SK-N-SH (cell line): Measurements from ENCODE around the gene ZNF613. TPM values are rescaled to one million over a fixed set of nuclear protein-coding genes. Genes with fewer than 3 reads are reported as not detected.
"Not testable (repeated sequence)": the region's sequence is repeated elsewhere in the genome, so short reads cannot be mapped to it uniquely, and the experiment has no call there.

Experiments
- CTCF ChIA-PET: fragments of 300-600, 350-600 bp; formaldehyde crosslinking; extraction: SDS; loops from one replicate; lab custom pipeline; 2021; lab: Yijun Ruan, JAX
- POLR2A ChIA-PET: fragments of 350-600 bp; sonication (Branson Sonifier 250); formaldehyde crosslinking; extraction: SDS; loops from one replicate; lab custom pipeline; 2020; ENCODE audit warnings: antibody characterized with exemption, inconsistent platforms; lab: Yijun Ruan, JAX
- DNase-seq: peaks from one replicate; pipeline ENCODE4 v3.0.0; 2012
- H2AFZ ChIP-seq: fragments of 200-600 bp; sonication (generic); 2 replicates; pipeline ENCODE4 v1.8.1; 2016; ENCODE audit warnings: antibody characterized with exemption, mild to moderate bottlenecking, low read depth
- H3F3A ChIP-seq: fragments of 200-600 bp; sonication (generic); replicated peaks from 2 replicates; pipeline ENCODE3; 2016; ENCODE audit warnings: antibody characterized with exemption, mild to moderate bottlenecking; ENCODE audit not compliant: insufficient read depth
- H3K27ac ChIP-seq, 2 experiments: fragments of 200-500 bp in 1 of 2; fragments of 200-600 bp in 1 of 2; sonication (Bioruptor generic) in 1 of 2; sonication (generic), shearing (Covaris generic) in 1 of 2; 2 replicates each; pipeline versions ENCODE4 v1.5.1 to v1.6.1; 2014 to 2016; ENCODE audit warnings: low read depth in 2 of 2, inconsistent platforms in 1 of 2, low read length in 1 of 2, mild to moderate bottlenecking in 1 of 2, mixed read lengths in 1 of 2
- H3K27me3 ChIP-seq: fragments of 200-600 bp; sonication (generic), shearing (Covaris generic); 2 replicates; pipeline ENCODE4 v1.6.1; 2016; ENCODE audit warnings: mixed run types; ENCODE audit not compliant: insufficient read depth
- H3K36me3 ChIP-seq, 2 experiments: fragments of 200-500 bp in 1 of 2; fragments of 200-600 bp in 1 of 2; sonication (Bioruptor generic) in 1 of 2; sonication (generic) in 1 of 2; replicated peaks in 1 of 2; 2 replicates each; pipeline versions ENCODE3 to v1.5.1; 2014 to 2016; ENCODE audit warnings: low read length in 1 of 2, mild to moderate bottlenecking in 1 of 2; ENCODE audit not compliant: insufficient read depth in 2 of 2, control insufficient read depth in 1 of 2
- H3K4me1 ChIP-seq, 2 experiments: fragments of 200-500 bp in 1 of 2; fragments of 200-600 bp in 1 of 2; sonication (Bioruptor generic) in 1 of 2; sonication (generic), shearing (Covaris generic) in 1 of 2; 2 replicates each; pipeline versions ENCODE4 v1.5.1 to v1.6.1; 2014 to 2016; ENCODE audit warnings: low read depth in 1 of 2, low read length in 1 of 2, mixed run types in 1 of 2; ENCODE audit not compliant: insufficient read depth in 2 of 2, control insufficient read depth in 1 of 2
- H3K4me2 ChIP-seq: fragments of 200-600 bp; sonication (generic), shearing (Covaris generic); 2 replicates; pipeline ENCODE4 v1.6.1; 2017; ENCODE audit warnings: mixed run types
- H3K4me3 ChIP-seq, 2 experiments: fragments of 200-500 bp in 1 of 2; fragments of 200-600 bp in 1 of 2; sonication (Bioruptor generic) in 1 of 2; sonication (generic), shearing (Covaris generic) in 1 of 2; 2 replicates each; pipeline versions ENCODE4 v1.5.1 to v1.8.1; 2014 to 2016; ENCODE audit warnings: low read depth in 2 of 2, inconsistent platforms in 1 of 2, low read length in 1 of 2, mild to moderate bottlenecking in 1 of 2, mixed read lengths in 1 of 2, moderate library complexity in 1 of 2
- H3K79me2 ChIP-seq: fragments of 200-600 bp; sonication (generic); 2 replicates; pipeline ENCODE4 v1.8.1; 2017; ENCODE audit warnings: mild to moderate bottlenecking; ENCODE audit not compliant: insufficient read depth
- H3K9ac ChIP-seq: fragments of 200-600 bp; sonication (generic); 2 replicates; pipeline ENCODE4 v1.6.1; 2017; ENCODE audit warnings: mixed run types
- H3K9me2 ChIP-seq: fragments of 200-600 bp; sonication (generic); 2 replicates; pipeline ENCODE4 v1.6.1; 2017; ENCODE audit warnings: mixed run types
- H3K9me3 ChIP-seq: fragments of 200-600 bp; sonication (generic); 2 replicates; pipeline ENCODE4 v1.6.1; 2017; ENCODE audit warnings: mixed run types, mild to moderate bottlenecking, moderate library complexity
- H4K20me1 ChIP-seq: fragments of 200-600 bp; sonication (generic); 2 replicates; pipeline ENCODE4 v1.6.1; 2017; ENCODE audit warnings: mild to moderate bottlenecking, mixed run types; ENCODE audit not compliant: insufficient read depth
- CHD2 ChIP-seq: fragments of 150-350 bp; IDR thresholded peaks from 2 replicates; pipeline ENCODE4 v1.6.1; 2018; ENCODE audit warnings: low read length; ENCODE audit not compliant: partially characterized antibody
- CTCF ChIP-seq: fragments of 200-600 bp; sonication (generic); IDR thresholded peaks from 2 replicates; pipeline ENCODE4 v1.6.1; 2017; ENCODE audit warnings: antibody characterized with exemption, mild to moderate bottlenecking, moderate library complexity
- FOXJ3 ChIP-seq: sonication (generic); formaldehyde crosslinking; IDR thresholded peaks from 2 replicates; pipeline ENCODE4 v1.5.1; 2020; ENCODE audit warnings: mild to moderate bottlenecking, missing genetic modification reagents
- FOXM1 ChIP-seq: IDR thresholded peaks from 2 replicates; pipeline ENCODE4 v1.4.0; 2012; ENCODE audit warnings: low read depth, mild to moderate bottlenecking
- MEF2A ChIP-seq: IDR thresholded peaks from 2 replicates; pipeline ENCODE4 v1.4.0; 2012; ENCODE audit warnings: low read depth, borderline replicate concordance
- MXI1 ChIP-seq: IDR thresholded peaks from 2 replicates; pipeline ENCODE4 v1.6.1; 2012; ENCODE audit warnings: mild to moderate bottlenecking, low read depth, low read length, improper control_type of control experiment
- NRF1 ChIP-seq: IDR thresholded peaks from 2 replicates; pipeline ENCODE4 v1.6.1; 2012; ENCODE audit warnings: low read depth, mild to moderate bottlenecking, low read length
- RCOR1 ChIP-seq: fragments of 150-350 bp; IDR thresholded peaks from 2 replicates; pipeline ENCODE4 v1.6.1; 2017; ENCODE audit warnings: antibody characterized with exemption, low read length
- RXRA ChIP-seq: IDR thresholded peaks from 2 replicates; pipeline ENCODE4 v1.4.0; 2012; ENCODE audit warnings: low read depth, mild to moderate bottlenecking, borderline replicate concordance
- SIN3A ChIP-seq: IDR thresholded peaks from 2 replicates; pipeline ENCODE4 v1.6.1; 2012; ENCODE audit warnings: low read depth, mild to moderate bottlenecking, low read length, moderate library complexity, borderline replicate concordance
- TAF1 ChIP-seq: IDR thresholded peaks from 2 replicates; pipeline ENCODE4 v1.6.1; 2012; ENCODE audit warnings: low read depth, mild to moderate bottlenecking, low read length, moderate library complexity, borderline replicate concordance
- TEAD4 ChIP-seq: IDR thresholded peaks from 2 replicates; pipeline ENCODE4 v1.4.0; 2012; ENCODE audit warnings: mild to moderate bottlenecking, borderline replicate concordance; ENCODE audit not compliant: insufficient read depth
- USF1 ChIP-seq: IDR thresholded peaks from 2 replicates; pipeline ENCODE4 v1.4.0; 2012; ENCODE audit warnings: low read depth, borderline replicate concordance
- ZBTB33 ChIP-seq: IDR thresholded peaks from 2 replicates; pipeline ENCODE4 v1.4.0; 2012; ENCODE audit warnings: low read depth, borderline replicate concordance
- WGBS: methylation state at CpG from one replicate; pipeline ENCODE4 v1.1.6; 2017; ENCODE audit warnings: low lambda C conversion rate; 5-methylcytosine and 5-hydroxymethylcytosine counted together
- polyA plus RNA-seq, 3 experiments: library from polyadenylated mRNA; depleted of rRNA; stranded (reverse); fragments of >200 nt; gene quantifications; 2 replicates each; pipeline ENCODE4 v1.2.3, GENCODE V29; 2012

The ZNF613 gene
- polyA plus RNA-seq, 1 of the 3 experiments (the other 2 are of a cell fraction) = 2.2 TPM

- no peaks in the 10 kb centered on the region for H3F3A ChIP-seq
- peaks cover 60 to 93% of the 10 kb centered on the region in 2 experiments for H3K36me3 ChIP-seq
- no peak for DNase-seq
- H3K27ac ChIP-seq = no peak overlapping the region
- POLR2A ChIA-PET = no interaction called here
- CTCF ChIA-PET = no interaction called here
- H3K27me3 ChIP-seq = no peaks in the 10 kb centered on the region
- H3K9ac ChIP-seq = no peak overlapping the region
- no peak overlapping the region for H2AFZ ChIP-seq
- TF ChIP-seq ZBTB33 (no peak), RCOR1 (no peak), TEAD4 (no peak), MXI1 (no peak), FOXM1 (no peak), SIN3A (no peak), MEF2A (no peak), FOXJ3 (no peak), CTCF (no peak), TAF1 (no peak), CHD2 (no peak), NRF1 (no peak)
- H3K4me1 ChIP-seq = no peaks in the 10 kb centered on the region
- no peaks in the 10 kb centered on the region for H3K9me2 ChIP-seq
- peaks cover 16% of the 10 kb centered on the region for H3K79me2 ChIP-seq
- WGBS = 83% methylated on average over 1 of the region's 1 CpG
- H3K4me3 ChIP-seq = no peak overlapping the region; a peak in 1 of 4 replicates
- no peaks in the 10 kb centered on the region for H4K20me1 ChIP-seq
- H3K9me3 ChIP-seq = peaks cover 45% of the 10 kb centered on the region
- no peak overlapping the region for H3K4me2 ChIP-seq
Observed at GRCh38 chr19:51970718-51971117, 43.4 kb downstream of the ZNF613 start.

- H3K4me1 ChIP-seq = no peaks in the 10 kb centered on the region
- H3K9me3 ChIP-seq = peaks cover 44% of the 10 kb centered on the region
- H3K9ac ChIP-seq = no peak overlapping the region
- no peak for TF ChIP-seq RCOR1
- TF ChIP-seq ZBTB33 = no peak
- TF ChIP-seq RXRA = no peak
- no peak for TF ChIP-seq MXI1
- no peak for TF ChIP-seq USF1
- no peak for TF ChIP-seq FOXM1
- TF ChIP-seq, all 33 proteins: peak for 0
- DNase-seq = no peak
- ChIA-PET CTCF (no interaction called here), POLR2A (no interaction called here)
- H3K36me3 ChIP-seq = peaks cover 56 to 84% of the 10 kb centered on the region in 2 experiments
- H3K4me3 ChIP-seq = peak overlapping the region in 1 of 2 experiments; percentile 14; a peak in 1 of 4 replicates
- H3K79me2 ChIP-seq = peaks cover 22% of the 10 kb centered on the region
- no peaks in the 10 kb centered on the region for H4K20me1 ChIP-seq
- no peaks in the 10 kb centered on the region for H3F3A ChIP-seq
- H2AFZ ChIP-seq = no peak overlapping the region
- H3K27me3 ChIP-seq = no peaks in the 10 kb centered on the region
- H3K9me2 ChIP-seq = no peaks in the 10 kb centered on the region
- no peak overlapping the region for H3K27ac ChIP-seq
- H3K4me2 ChIP-seq = no peak overlapping the region
- 73% methylated on average over 4 of the region's 4 CpGs for WGBS
Observed at GRCh38 chr19:51971624-51972023, 44.4 kb downstream of the ZNF613 start.

GRCh38 chr19:51975787-51976186 lies 48.5 kb downstream of the ZNF613 start:
- H3K79me2 ChIP-seq = peaks cover 61% of the 10 kb centered on the region
- CTCF ChIA-PET, H3K4me1 ChIP-seq, H3K27ac ChIP-seq, H3K27me3 ChIP-seq, H3K4me2 ChIP-seq, POLR2A ChIA-PET, H3K9me2 ChIP-seq, H3K9ac ChIP-seq, H3K4me3 ChIP-seq, H2AFZ ChIP-seq, H4K20me1 ChIP-seq, H3F3A ChIP-seq, DNase-seq: not testable (repeated sequence)
- WGBS = 94% methylated on average over 13 of the region's 17 CpGs
- H3K36me3 ChIP-seq = peaks cover 29 to 68% of the 10 kb centered on the region in 2 experiments
- peaks cover 23% of the 10 kb centered on the region; the same call in 1 of the 2 replicates for H3K9me3 ChIP-seq
